DOHH2 (cell line): Measurements from ENCODE around the gene FOSL1.

Source experiments
- CTCF ChIP-seq: fragments of 200-600 bp; sonication (generic); IDR thresholded peaks from one replicate; pipeline ENCODE4 v1.5.1; 2014; ENCODE audit warnings: antibody characterized with exemption, mild to moderate bottlenecking, low read depth, low read length; ENCODE audit not compliant: poor library complexity, severe bottlenecking
- EZH2phosphoT487 ChIP-seq: fragments of 200-600 bp; sonication (generic); IDR thresholded peaks from 2 replicates; pipeline ENCODE4 v1.6.1; 2017; ENCODE audit warnings: borderline replicate concordance, mild to moderate bottlenecking, antibody characterized with exemption, low read length, moderate library complexity, mixed read lengths

GRCh38 chr11:65872586-65873317 is 27.4 kb downstream of the FOSL1 start, which contains the start of gene EFEMP2:
- TF ChIP-seq CTCF: no peak
- no peak; the same call in 1 of the 2 replicates for TF ChIP-seq EZH2phosphoT487
